Mucosa of rectum (tissue), 2 donors: ENCODE results near the gene HOXD8.

ENCODE experiments used
- H3K27ac ChIP-seq, 2 donors: one replicate each; pipeline ENCODE4 v1.7.0; 2013; ENCODE audit warnings: inconsistent platforms in 2 of 2, low read depth in 2 of 2, low read length in 2 of 2
- H3K27me3 ChIP-seq, 2 donors: one replicate each; pipeline ENCODE4 v1.7.0; 2013; ENCODE audit warnings: low read length in 2 of 2; ENCODE audit not compliant: control insufficient read depth in 2 of 2, insufficient read depth in 2 of 2
- H3K36me3 ChIP-seq, 2 donors: one replicate each; pipeline ENCODE4 v1.7.0; 2013; ENCODE audit warnings: low read length in 2 of 2; ENCODE audit not compliant: control insufficient read depth in 2 of 2, insufficient read depth in 2 of 2
- H3K4me1 ChIP-seq, 2 donors: one replicate each; pipeline ENCODE4 v1.7.0; 2013; ENCODE audit warnings: low read length in 2 of 2, mild to moderate bottlenecking in 1 of 2; ENCODE audit not compliant: control insufficient read depth in 2 of 2, insufficient read depth in 2 of 2
- H3K4me3 ChIP-seq, 2 donors: one replicate each; pipeline ENCODE4 v1.7.0; 2013; ENCODE audit warnings: low read length in 2 of 2
- H3K9ac ChIP-seq, 2 donors: one replicate each; pipeline ENCODE4 v1.7.0; 2013; ENCODE audit warnings: low read length in 2 of 2, low read depth in 1 of 2, mild to moderate bottlenecking in 1 of 2
- H3K9me3 ChIP-seq, 2 donors: one replicate each; pipeline ENCODE4 v1.7.0; 2013; ENCODE audit warnings: low read length in 2 of 2; ENCODE audit not compliant: control insufficient read depth in 2 of 2
- donor health status: healthy.
- donor health status: Normal muscosa, but diverticular disease.

The HOXD8 gene

GRCh38 chr2:176091329-176092258, 37.9 kb upstream of the HOXD8 start:
- H3K36me3 ChIP-seq, result no peaks in the 10 kb centered on the region
- no peak overlapping the region for H3K4me3 ChIP-seq
- peaks cover 14 to 15% of the 10 kb centered on the region in 2 donors for H3K4me1 ChIP-seq
- no peaks in the 10 kb centered on the region for H3K9me3 ChIP-seq
- no peak overlapping the region for H3K27ac ChIP-seq
- peaks cover 79 to 87% of the 10 kb centered on the region in 2 donors for H3K27me3 ChIP-seq
- H3K9ac ChIP-seq, result no peak overlapping the region

DNA sequence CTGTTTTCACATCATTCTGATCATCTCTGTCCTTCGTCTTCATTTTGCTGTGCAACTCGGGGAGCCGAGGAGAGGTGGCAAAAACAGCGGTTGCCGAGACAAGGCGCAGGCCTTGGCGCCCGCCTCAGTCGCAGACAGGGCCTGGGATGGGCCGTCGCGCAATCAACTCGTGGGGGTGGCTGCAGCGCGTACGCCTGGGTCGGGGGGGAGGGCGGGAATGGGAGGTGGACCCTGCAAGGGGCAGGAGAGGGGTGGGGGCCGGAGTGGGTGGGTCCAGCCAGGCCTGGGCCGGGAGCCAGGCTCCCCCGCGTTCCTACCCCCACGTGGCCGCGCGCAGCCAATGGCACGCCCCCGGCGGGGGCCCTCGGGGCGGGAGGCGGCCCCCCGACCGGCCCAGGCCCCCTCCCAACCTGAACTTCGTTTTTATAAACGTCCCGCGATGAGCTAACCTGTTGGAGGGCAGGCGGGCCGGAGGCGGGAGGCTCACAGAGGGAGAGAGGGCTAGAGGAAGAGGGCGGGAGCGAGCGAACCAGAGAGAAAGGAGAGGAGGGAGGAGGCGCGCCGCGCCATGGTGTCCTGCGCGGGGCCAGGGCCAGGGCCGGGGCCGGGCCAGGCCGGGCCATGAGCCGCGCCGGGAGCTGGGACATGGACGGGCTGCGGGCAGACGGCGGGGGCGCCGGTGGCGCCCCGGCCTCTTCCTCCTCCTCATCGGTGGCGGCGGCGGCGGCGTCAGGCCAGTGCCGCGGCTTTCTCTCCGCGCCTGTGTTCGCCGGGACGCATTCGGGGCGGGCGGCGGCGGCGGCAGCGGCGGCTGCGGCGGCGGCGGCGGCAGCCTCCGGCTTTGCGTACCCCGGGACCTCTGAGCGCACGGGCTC, 37.0 kb upstream of the HOXD8 start, which contains the start of gene HOXD13:
Gene HOXD13 (plus strand): TSS at position 452 of the 875 bp plus-strand sequence. CDS start 170 bp downstream, at position 622.
- Histone ChIP-seq H3K36me3 (no peaks in the 10 kb centered on the region), H3K9ac (peak within 1 kb of the TSS in 1 of 2 donors; percentile 16), H3K4me3 (peak within 1 kb of the TSS; percentile 34 to 53), H3K4me1 (peaks cover 14 to 24% of the 10 kb centered on the region in 2 donors), H3K9me3 (no peaks in the 10 kb centered on the region), H3K27me3 (peaks cover 78 to 87% of the 10 kb centered on the region in 2 donors), H3K27ac (no peak within 1 kb of the TSS)

DNA sequence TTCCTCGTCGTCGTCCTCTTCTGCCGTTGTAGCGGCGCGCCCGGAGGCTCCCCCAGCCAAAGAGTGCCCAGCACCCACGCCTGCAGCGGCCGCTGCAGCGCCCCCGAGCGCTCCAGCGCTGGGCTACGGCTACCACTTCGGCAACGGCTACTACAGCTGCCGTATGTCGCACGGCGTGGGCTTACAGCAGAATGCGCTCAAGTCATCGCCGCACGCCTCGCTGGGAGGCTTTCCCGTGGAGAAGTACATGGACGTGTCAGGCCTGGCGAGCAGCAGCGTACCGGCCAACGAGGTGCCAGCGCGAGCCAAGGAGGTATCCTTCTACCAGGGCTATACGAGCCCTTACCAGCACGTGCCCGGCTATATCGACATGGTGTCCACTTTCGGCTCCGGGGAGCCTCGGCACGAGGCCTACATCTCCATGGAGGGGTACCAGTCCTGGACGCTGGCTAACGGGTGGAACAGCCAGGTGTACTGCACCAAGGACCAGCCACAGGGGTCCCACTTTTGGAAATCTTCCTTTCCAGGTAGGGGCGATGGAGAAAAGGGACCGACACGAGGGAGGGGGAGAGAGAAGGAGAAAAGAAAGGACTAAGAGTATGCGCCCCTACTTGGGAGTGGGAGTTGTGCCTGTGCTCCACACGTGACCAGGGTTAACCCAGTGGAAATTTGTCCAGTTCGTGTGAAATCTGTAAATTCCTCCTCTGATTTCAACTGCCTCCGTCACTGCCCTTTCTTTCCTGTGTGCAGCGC, 36.2 kb upstream of the HOXD8 start:
- Histone ChIP-seq H3K27ac (no peak overlapping the region), H3K4me1 (peaks cover 8 to 23% of the 10 kb centered on the region in 2 donors), H3K27me3 (peaks cover 77 to 85% of the 10 kb centered on the region in 2 donors), H3K36me3 (no peaks in the 10 kb centered on the region), H3K4me3 (peak overlapping the region; percentile 25 to 53), H3K9me3 (no peaks in the 10 kb centered on the region), H3K9ac (no peak overlapping the region)

DNA sequence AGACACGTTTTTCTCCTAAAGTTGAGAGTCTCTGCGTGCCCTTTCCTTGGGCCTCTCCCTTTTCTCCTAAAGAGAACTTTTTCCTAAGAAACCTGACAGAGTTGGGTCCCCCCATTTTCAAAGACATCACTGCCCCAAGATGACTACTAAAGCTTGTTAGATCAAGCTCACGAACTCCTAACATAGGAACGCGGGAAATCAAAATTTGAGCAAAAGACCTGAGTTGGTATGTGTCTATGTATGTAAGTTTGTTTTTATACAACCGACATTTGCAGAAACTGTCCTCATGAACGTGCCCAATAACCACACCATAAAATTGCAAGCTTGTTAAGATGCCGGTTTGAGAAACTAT, 35.6 kb upstream of the HOXD8 start:
- Histone ChIP-seq H3K27me3 (peaks cover 77 to 84% of the 10 kb centered on the region in 2 donors), H3K4me1 (peaks cover 6 to 21% of the 10 kb centered on the region in 2 donors), H3K9me3 (no peaks in the 10 kb centered on the region), H3K4me3 (peak overlapping the region in 1 of 2 donors; percentile 53), H3K36me3 (no peaks in the 10 kb centered on the region), H3K27ac (no peak overlapping the region), H3K9ac (no peak overlapping the region)

DNA sequence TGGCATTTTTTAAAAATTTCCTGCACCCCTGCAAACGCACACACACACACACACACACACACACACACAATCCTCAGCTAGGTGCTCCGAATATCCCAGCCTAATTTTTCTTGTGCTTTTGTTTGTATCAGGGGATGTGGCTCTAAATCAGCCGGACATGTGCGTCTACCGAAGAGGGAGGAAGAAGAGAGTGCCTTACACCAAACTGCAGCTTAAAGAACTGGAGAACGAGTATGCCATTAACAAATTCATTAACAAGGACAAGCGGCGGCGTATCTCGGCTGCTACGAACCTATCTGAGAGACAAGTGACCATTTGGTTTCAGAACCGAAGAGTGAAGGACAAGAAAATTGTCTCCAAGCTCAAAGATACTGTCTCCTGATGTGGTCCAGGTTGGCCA, 35.2 kb upstream of the HOXD8 start:
- H3K9me3 ChIP-seq, result no peaks in the 10 kb centered on the region
- no peak overlapping the region for H3K9ac ChIP-seq
- H3K27me3 ChIP-seq, result peaks cover 80 to 84% of the 10 kb centered on the region in 2 donors
- no peak overlapping the region for H3K4me3 ChIP-seq
- H3K36me3 ChIP-seq, result no peaks in the 10 kb centered on the region
- H3K4me1 ChIP-seq, result peaks cover 6 to 21% of the 10 kb centered on the region in 2 donors
- H3K27ac ChIP-seq, result no peak overlapping the region

- Histone ChIP-seq H3K36me3 (no peaks in the 10 kb centered on the region), H3K9me3 (no peaks in the 10 kb centered on the region), H3K9ac (no peak overlapping the region), H3K4me3 (no peak overlapping the region), H3K27ac (no peak overlapping the region), H3K4me1 (peaks cover 6 to 21% of the 10 kb centered on the region in 2 donors), H3K27me3 (peaks cover 80 to 84% of the 10 kb centered on the region in 2 donors)
These were observed 34.1 kb upstream of the HOXD8 start for GRCh38 chr2:176095421-176095820.

DNA sequence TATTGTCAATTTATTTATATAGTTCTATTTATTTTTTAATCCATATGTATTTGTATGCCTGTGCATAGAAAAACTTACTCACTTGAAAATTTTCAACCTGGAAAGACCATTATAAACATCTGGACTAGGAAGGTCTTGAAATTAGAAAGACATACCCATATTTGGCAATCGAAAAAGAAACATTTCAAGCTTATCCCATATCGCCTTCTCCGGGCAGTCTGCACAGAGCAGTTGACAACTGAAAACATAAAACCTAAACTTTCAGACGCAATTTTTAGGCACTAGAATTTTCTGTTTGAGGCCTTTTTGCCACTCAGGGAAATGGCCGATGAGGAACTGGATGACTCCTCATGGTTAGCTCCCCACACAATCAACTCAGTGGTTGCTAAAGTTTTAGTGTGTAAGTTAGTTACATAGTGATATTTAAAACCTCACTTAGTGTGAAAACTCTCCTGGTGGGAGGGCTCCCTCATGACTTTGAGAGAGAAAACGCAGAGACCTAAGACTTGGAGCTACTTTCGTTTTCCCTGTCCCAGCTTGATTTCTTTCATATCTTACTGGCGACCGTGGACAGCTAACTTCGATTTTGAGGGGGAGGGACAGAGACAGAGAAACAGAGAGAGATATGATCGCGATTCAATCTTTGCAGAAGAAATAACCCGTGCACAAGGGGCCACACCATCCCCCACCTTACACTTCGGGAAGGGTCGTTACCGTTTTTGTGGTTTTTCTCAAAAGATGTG, 33.1 kb upstream of the HOXD8 start:
- H3K9ac ChIP-seq, result peak overlapping the region in 1 of 2 donors; percentile 31
- H3K9me3 ChIP-seq, result no peaks in the 10 kb centered on the region
- no peaks in the 10 kb centered on the region for H3K36me3 ChIP-seq
- peak overlapping the region; percentile 62 to 71 for H3K4me3 ChIP-seq
- peaks cover 81% of the 10 kb centered on the region in 2 donors for H3K27me3 ChIP-seq
- H3K4me1 ChIP-seq, result peaks cover 6 to 21% of the 10 kb centered on the region in 2 donors
- peak overlapping the region in 1 of 2 donors; percentile 4 for H3K27ac ChIP-seq

DNA sequence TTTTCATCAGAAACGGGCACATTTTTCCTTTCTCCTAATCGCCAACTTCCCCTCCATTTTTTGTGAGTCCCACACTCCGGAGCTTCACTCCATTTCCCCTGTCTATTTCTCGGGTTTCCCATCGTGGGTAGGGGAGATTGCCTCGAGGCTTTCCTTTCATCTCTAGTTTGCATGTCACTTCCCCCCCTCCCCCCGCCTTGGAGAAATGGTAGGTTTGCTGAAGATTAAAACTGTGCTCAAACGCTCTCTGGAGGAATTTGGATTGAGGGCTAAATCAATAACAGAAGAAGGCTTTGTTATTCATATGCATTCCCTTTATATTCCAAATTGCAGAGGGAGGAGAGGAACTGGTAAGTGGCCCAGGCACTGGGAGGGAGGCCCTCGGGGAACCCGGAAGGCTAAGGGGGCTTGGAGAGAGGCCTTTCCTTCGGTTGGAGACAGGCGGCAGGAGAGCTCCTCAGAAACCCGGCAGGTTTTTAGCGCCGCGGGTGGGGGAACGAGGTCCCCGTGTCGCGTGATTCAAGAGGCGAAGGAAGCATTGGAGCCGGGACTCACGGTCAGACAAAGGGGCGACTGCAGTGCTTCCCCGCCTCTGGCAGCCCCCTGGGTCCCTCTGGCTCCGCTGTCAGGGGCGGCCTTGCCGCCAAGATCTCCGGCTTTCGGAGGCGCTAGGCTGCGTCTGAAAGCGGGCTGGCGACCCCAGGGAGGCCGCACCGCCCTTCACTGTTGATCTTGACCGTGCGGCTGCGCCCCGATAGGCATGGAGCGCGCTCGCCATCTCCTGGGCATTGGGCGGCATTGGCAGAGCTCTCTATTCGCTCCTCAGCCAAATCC, 32.3 kb upstream of the HOXD8 start:
- H3K27ac ChIP-seq, result peak overlapping the region in 1 of 2 donors; percentile 4
- peak overlapping the region; percentile 62 to 71 for H3K4me3 ChIP-seq

More for the DNA sequence above, 32.3 kb upstream of the HOXD8 start:
- peak overlapping the region; percentile 14 to 58 for H3K9ac ChIP-seq
- H3K9me3 ChIP-seq, result no peaks in the 10 kb centered on the region
- no peaks in the 10 kb centered on the region for H3K36me3 ChIP-seq
- peaks cover 74 to 81% of the 10 kb centered on the region in 2 donors for H3K27me3 ChIP-seq
- H3K4me1 ChIP-seq, result peaks cover 6 to 21% of the 10 kb centered on the region in 2 donors
